Epithelial cell of esophagus (primary cell): ENCODE results near the gene NLGN4X.

Experiments
- DNase-seq: peaks from one replicate; pipeline ENCODE4 v3.0.0; 2010; ENCODE audit warnings: low read depth
- H3K4me3 ChIP-seq: 2 replicates; pipeline ENCODE4 v1.5.1; 2011; ENCODE audit warnings: mild to moderate bottlenecking, low read length, control low read depth
- TF ChIP-seq, protein P1 (sequence below): IDR thresholded peaks from 2 replicates; pipeline ENCODE4 v1.5.1; 2011; ENCODE audit warnings: low read depth, mild to moderate bottlenecking, low read length, control low read depth, inconsistent platforms; ENCODE audit not compliant: insufficient read depth; ENCODE audit errors: missing control alignments

NLGN4X gene

DNA sequence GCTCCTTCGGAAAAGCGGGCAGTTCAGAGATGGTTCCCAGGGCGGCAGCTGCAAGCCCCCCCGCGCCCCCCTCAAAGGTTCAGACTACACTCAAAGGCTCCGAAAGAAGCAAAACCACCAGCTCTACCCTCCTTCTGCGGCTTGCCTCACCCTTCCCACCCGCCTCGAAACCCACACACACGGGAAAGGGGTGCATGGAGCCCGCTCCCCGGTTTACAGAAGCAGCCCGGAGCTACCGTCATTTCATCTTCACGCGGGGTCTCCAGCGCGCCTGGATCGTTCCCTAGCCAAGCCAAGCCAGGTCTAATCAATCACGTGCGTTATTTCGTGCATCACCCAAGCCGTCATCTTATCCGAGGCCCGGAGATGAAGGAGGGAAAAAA, 1.2 kb downstream of the NLGN4X start:
- H3K4me3 ChIP-seq: no peak overlapping the region
- TF ChIP-seq, protein P1, sequence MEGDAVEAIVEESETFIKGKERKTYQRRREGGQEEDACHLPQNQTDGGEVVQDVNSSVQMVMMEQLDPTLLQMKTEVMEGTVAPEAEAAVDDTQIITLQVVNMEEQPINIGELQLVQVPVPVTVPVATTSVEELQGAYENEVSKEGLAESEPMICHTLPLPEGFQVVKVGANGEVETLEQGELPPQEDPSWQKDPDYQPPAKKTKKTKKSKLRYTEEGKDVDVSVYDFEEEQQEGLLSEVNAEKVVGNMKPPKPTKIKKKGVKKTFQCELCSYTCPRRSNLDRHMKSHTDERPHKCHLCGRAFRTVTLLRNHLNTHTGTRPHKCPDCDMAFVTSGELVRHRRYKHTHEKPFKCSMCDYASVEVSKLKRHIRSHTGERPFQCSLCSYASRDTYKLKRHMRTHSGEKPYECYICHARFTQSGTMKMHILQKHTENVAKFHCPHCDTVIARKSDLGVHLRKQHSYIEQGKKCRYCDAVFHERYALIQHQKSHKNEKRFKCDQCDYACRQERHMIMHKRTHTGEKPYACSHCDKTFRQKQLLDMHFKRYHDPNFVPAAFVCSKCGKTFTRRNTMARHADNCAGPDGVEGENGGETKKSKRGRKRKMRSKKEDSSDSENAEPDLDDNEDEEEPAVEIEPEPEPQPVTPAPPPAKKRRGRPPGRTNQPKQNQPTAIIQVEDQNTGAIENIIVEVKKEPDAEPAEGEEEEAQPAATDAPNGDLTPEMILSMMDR: no peak
- no peak for DNase-seq

GRCh38 chrX:6226596-6227452, 1.8 kb downstream of the NLGN4X start:
- TF ChIP-seq, protein P1: no peak
- peak overlapping the region; percentile 38 for H3K4me3 ChIP-seq
- no peak for DNase-seq

- peak overlapping the region; percentile 38 for H3K4me3 ChIP-seq
- peak; percentile 4 for DNase-seq
- TF ChIP-seq, protein P1: no peak
These were observed 2.6 kb downstream of the NLGN4X start for GRCh38 chrX:6225911-6226595.

DNA sequence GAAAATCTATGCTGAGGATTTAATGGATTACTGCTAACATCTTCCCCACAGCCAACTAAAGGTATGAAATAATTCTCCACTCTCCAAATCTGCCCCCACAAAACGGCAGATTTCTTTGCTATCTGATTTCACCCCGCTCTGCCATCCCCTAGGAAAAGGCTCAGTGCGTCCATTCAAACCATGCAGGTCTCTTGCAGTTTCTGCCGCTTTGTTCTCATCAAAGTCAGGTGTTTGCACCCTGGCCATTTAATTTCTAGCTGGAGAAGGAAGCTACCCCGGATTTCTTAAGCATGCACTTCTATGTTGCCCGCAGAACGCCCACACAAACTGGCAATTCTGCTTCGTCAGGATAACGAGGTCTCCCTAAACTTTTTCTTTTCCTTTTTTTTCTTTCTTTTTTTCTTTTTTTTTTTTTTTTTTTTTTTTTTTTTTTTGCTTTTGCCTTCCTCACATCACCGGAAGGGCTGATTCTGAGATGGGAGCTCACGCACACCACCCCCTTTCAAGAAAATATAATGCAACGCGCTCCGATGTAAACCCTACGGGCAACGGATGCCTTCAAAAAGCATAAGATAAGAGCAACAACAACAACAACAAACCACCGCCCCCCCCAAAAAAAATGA, 3.3 kb downstream of the NLGN4X start:
- no peak for DNase-seq
- H3K4me3 ChIP-seq: no peak overlapping the region
- TF ChIP-seq, protein P1: no peak

DNA sequence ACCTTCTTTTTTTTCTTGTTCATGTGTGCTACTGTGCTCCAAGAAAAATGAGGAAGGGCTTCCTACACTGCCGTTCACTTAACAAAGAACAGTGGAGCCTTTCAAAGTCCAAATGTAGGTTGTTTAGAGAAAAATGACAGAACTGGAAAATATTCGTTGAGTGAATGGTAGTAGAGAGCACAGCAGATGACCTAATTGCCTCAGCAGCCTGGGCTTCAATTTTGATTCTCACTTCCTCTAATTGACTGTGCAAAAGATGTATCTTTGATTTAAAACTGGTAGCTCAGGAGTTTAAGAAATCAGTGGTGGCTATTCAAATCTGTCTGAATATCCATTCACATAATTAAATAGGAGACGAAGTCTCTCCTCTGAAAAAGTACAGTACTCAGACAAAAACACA, 5.2 kb downstream of the NLGN4X start:
- TF ChIP-seq, protein P1: no peak
- DNase-seq: no peak
- no peak overlapping the region for H3K4me3 ChIP-seq

DNA sequence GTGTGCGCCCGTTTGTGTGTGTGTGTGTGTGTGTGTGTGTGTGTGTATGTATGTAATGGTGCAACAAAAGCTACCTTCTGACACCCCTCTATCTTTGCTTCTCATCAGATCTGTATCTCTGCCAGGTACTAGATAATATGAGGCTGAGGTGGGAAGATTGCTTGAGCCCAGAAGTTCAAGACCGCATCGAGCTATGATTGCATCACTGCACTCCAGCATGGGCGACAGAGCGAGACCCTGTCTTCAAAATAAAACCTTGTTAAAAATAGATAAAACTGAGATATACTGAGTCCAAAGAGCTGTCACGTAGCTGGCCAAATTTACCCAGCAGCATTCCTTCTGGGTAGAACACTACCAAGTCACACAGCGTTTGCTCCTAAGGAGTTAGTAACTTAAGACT, 18.4 kb downstream of the NLGN4X start:
- TF ChIP-seq, protein P1: no peak
- DNase-seq: no peak
- H3K4me3 ChIP-seq: no peak overlapping the region
